PC-9 (cell line): Measurements from ENCODE around the gene CACNG7.

Source experiments
- EZH2 ChIP-seq: fragments of 200-600 bp; sonication (generic); IDR thresholded peaks from 2 replicates; pipeline ENCODE4 v1.8.0; 2017; ENCODE audit warnings: antibody characterized with exemption, low read depth
- TF ChIP-seq, protein P1 (sequence below): fragments of 200-600 bp; sonication (generic); conservative IDR thresholded peaks from 2 replicates; pipeline ENCODE4 v1.6.1; 2017; ENCODE audit warnings: mixed run types, antibody characterized with exemption, mild to moderate bottlenecking, moderate library complexity

DNA sequence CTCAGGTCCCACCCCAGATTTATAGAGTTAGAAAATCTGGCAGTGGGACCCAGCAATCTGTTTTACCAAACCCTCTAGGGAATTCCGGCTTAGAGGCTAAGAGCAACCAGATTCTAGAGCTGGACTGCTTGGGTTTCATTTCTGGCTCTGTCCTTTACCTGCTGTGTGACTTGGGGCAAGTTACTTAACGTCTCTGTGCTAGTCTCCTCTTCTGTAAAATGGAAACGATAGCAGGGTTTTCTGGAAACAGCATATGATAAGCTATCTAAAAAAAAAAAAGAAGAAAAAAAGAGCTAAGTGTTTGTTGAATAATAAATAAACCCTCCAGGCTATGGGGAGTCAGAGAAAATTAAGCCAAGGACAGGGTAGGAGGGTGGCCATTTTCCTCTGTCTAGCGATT, 11.6 kb upstream of the CACNG7 start:
- TF ChIP-seq, protein P1, sequence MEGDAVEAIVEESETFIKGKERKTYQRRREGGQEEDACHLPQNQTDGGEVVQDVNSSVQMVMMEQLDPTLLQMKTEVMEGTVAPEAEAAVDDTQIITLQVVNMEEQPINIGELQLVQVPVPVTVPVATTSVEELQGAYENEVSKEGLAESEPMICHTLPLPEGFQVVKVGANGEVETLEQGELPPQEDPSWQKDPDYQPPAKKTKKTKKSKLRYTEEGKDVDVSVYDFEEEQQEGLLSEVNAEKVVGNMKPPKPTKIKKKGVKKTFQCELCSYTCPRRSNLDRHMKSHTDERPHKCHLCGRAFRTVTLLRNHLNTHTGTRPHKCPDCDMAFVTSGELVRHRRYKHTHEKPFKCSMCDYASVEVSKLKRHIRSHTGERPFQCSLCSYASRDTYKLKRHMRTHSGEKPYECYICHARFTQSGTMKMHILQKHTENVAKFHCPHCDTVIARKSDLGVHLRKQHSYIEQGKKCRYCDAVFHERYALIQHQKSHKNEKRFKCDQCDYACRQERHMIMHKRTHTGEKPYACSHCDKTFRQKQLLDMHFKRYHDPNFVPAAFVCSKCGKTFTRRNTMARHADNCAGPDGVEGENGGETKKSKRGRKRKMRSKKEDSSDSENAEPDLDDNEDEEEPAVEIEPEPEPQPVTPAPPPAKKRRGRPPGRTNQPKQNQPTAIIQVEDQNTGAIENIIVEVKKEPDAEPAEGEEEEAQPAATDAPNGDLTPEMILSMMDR: no peak
- no peak for TF ChIP-seq EZH2
